Hepatocyte (in vitro differentiated cells): Measurements from ENCODE around the gene KCTD7. TPM values are rescaled to one million over a fixed set of nuclear protein-coding genes. Genes with fewer than 3 reads are reported as not detected.
A peak's percentile ranks its signal among the peaks of the same experiment; 100 is the strongest.
"Not testable (repeated sequence)": the region's sequence is repeated elsewhere in the genome, so short reads cannot be mapped to it uniquely, and the experiment has no call there.

ENCODE experiments used
- DNase-seq: peaks from one replicate; pipeline ENCODE4 v3.0.0-alpha.2; 2016; ENCODE audit warnings: low spot score
- H2AFZ ChIP-seq: fragments of 200-600 bp; sonication (generic); 2 replicates; pipeline ENCODE4 v1.6.0; 2016; ENCODE audit warnings: antibody characterized with exemption, mild to moderate bottlenecking
- H3K27ac ChIP-seq: fragments of 200-600 bp; sonication (generic); 2 replicates; pipeline ENCODE4 v1.5.1; 2016; ENCODE audit warnings: mild to moderate bottlenecking
- H3K27me3 ChIP-seq: fragments of 200-600 bp; sonication (generic); 2 replicates; pipeline ENCODE4 v1.6.1; 2016
- H3K36me3 ChIP-seq: fragments of 200-600 bp; sonication (generic); replicated peaks from 2 replicates; pipeline ENCODE4 v1.5.1; 2016; ENCODE audit warnings: low read depth; ENCODE audit not compliant: insufficient read depth
- H3K4me1 ChIP-seq: fragments of 200-600 bp; sonication (generic); 2 replicates; pipeline ENCODE4 v1.5.1; 2016; ENCODE audit warnings: mild to moderate bottlenecking, moderate library complexity; ENCODE audit not compliant: insufficient read depth
- H3K4me2 ChIP-seq: fragments of 200-600 bp; sonication (generic); 2 replicates; pipeline ENCODE4 v1.6.0; 2016
- H3K4me3 ChIP-seq: fragments of 200-600 bp; sonication (generic); 2 replicates; pipeline ENCODE4 v1.5.1; 2016; ENCODE audit warnings: mild to moderate bottlenecking
- H3K79me2 ChIP-seq: fragments of 200-600 bp; sonication (generic); 2 replicates; pipeline ENCODE4 v1.6.0; 2017; ENCODE audit warnings: mild to moderate bottlenecking
- H3K9me2 ChIP-seq: fragments of 200-600 bp; sonication (generic); replicated peaks from 2 replicates; pipeline ENCODE4 v1.6.0; 2017; ENCODE audit warnings: mild to moderate bottlenecking; ENCODE audit not compliant: insufficient read depth
- H3K9me3 ChIP-seq: fragments of 200-600 bp; sonication (generic); 2 replicates; pipeline ENCODE4 v1.5.1; 2016; ENCODE audit warnings: low read depth, mild to moderate bottlenecking
- H4K20me1 ChIP-seq: fragments of 200-600 bp; sonication (generic); 2 replicates; pipeline ENCODE4 v1.6.0; 2016; ENCODE audit warnings: mild to moderate bottlenecking; ENCODE audit not compliant: insufficient read depth, poor library complexity, severe bottlenecking
- CTCF ChIP-seq: fragments of 200-600 bp; sonication (generic); IDR thresholded peaks from 2 replicates; pipeline ENCODE4 v1.5.1; 2016; ENCODE audit warnings: antibody characterized with exemption, mild to moderate bottlenecking; ENCODE audit not compliant: poor library complexity
- EZH2 ChIP-seq: fragments of 200-600 bp; sonication (generic); IDR thresholded peaks from 2 replicates; pipeline ENCODE4 v1.6.1; 2016; ENCODE audit warnings: antibody characterized with exemption, mild to moderate bottlenecking, borderline replicate concordance
- EZH2phosphoT487 ChIP-seq: fragments of 200-600 bp; sonication (generic); IDR thresholded peaks from one replicate; pipeline ENCODE4 v1.6.1; 2018; ENCODE audit warnings: antibody characterized with exemption, mild to moderate bottlenecking, low read depth, moderate library complexity; ENCODE audit not compliant: unreplicated experiment, severe bottlenecking
- WGBS: methylation state at CpG from one replicate; pipeline ENCODE4 v1.1.6; 2016; ENCODE audit warnings: low lambda C conversion rate; ENCODE audit errors: missing lambda C conversion rate; 5-methylcytosine and 5-hydroxymethylcytosine counted together
- polyA plus RNA-seq: library from polyadenylated mRNA; unstranded; fragments of >200 nt; fragmentation: Nextera tagmentation; extraction: Ambion mirVana; gene quantifications from 2 replicates; pipeline ENCODE4 v1.2.1, GENCODE V29; 2016
- total RNA-seq: library from RNA; depleted of rRNA; stranded (reverse); fragments of >200 nt; gene quantifications from 2 replicates; pipeline ENCODE4 v1.2.3, GENCODE V29; 2014

Gene KCTD7
- total and polyA plus RNA-seq, 2 experiments from 2014 or later: 7.2 to 9.4 TPM

GRCh38 chr7:66630531-66630930 is 1.9 kb downstream of the KCTD7 start:
- H3K4me3 ChIP-seq: no peak overlapping the region
- H3K79me2 ChIP-seq: peaks cover 21% of the 10 kb centered on the region
- DNase-seq: no peak
- TF ChIP-seq CTCF (no peak), EZH2 (no peak), EZH2phosphoT487 (no peak)
- H3K9me3 ChIP-seq: no peaks in the 10 kb centered on the region
- no peaks in the 10 kb centered on the region for H3K36me3 ChIP-seq
- no peaks in the 10 kb centered on the region for H3K9me2 ChIP-seq
- 96% methylated on average over 1 of the region's 1 CpG for WGBS
- H3K4me2 ChIP-seq: no peak overlapping the region
- H4K20me1 ChIP-seq: no peaks in the 10 kb centered on the region
- H3K27me3 ChIP-seq: no peaks in the 10 kb centered on the region
- H3K4me1 ChIP-seq: peaks cover 14% of the 10 kb centered on the region
- H2AFZ ChIP-seq: no peak overlapping the region
- no peak overlapping the region for H3K27ac ChIP-seq

- H3K27ac ChIP-seq: no peak overlapping the region
- no peak overlapping the region for H3K4me3 ChIP-seq
- 92% methylated on average over 6 of the region's 6 CpGs for WGBS
- no peak for DNase-seq
- peaks cover 21% of the 10 kb centered on the region for H3K79me2 ChIP-seq
- no peaks in the 10 kb centered on the region for H3K9me2 ChIP-seq
- H3K36me3 ChIP-seq: no peaks in the 10 kb centered on the region
- no peaks in the 10 kb centered on the region for H4K20me1 ChIP-seq
- H3K27me3 ChIP-seq: no peaks in the 10 kb centered on the region
- no peak overlapping the region for H2AFZ ChIP-seq
- H3K4me1 ChIP-seq: peaks cover 14% of the 10 kb centered on the region
- no peaks in the 10 kb centered on the region for H3K9me3 ChIP-seq
- TF ChIP-seq CTCF: no peak
- no peak overlapping the region for H3K4me2 ChIP-seq
Observed at GRCh38 chr7:66631471-66631870, 2.8 kb downstream of the KCTD7 start.

GRCh38 chr7:66634816-66635215 is 6.1 kb downstream of the KCTD7 start:
- Histone ChIP-seq H3K4me1 (peaks cover 7% of the 10 kb centered on the region), H3K27ac (peak overlapping the region; percentile 54), H3K9me2 (no peaks in the 10 kb centered on the region), H3K4me2 (no peak overlapping the region), H4K20me1 (no peaks in the 10 kb centered on the region), H3K27me3 (no peaks in the 10 kb centered on the region), H3K4me3 (no peak overlapping the region), H3K9me3 (no peaks in the 10 kb centered on the region), H2AFZ (no peak overlapping the region), H3K36me3 (no peaks in the 10 kb centered on the region), H3K79me2 (peaks cover 14% of the 10 kb centered on the region)
- no peak for DNase-seq
- TF ChIP-seq EZH2phosphoT487 (no peak), CTCF (no peak), EZH2 (no peak)
- WGBS: 93% methylated on average over 4 of the region's 4 CpGs

GRCh38 chr7:66635322-66635981 is 6.8 kb downstream of the KCTD7 start:
- not testable (repeated sequence) for H3K27me3 ChIP-seq, H4K20me1 ChIP-seq, H3K4me2 ChIP-seq, H3K9me3 ChIP-seq, H2AFZ ChIP-seq, H3K79me2 ChIP-seq, H3K4me3 ChIP-seq, DNase-seq, H3K9me2 ChIP-seq, H3K36me3 ChIP-seq
- Histone ChIP-seq H3K4me1 (peaks cover 12% of the 10 kb centered on the region), H3K27ac (peak overlapping the region; percentile 86)
- WGBS: 64% methylated on average over 3 of the region's 4 CpGs

- not testable (repeated sequence) for H3K79me2 ChIP-seq, H3K9me3 ChIP-seq, H3K27me3 ChIP-seq, H3K9me2 ChIP-seq, H4K20me1 ChIP-seq, H2AFZ ChIP-seq, H3K4me3 ChIP-seq, H3K36me3 ChIP-seq
- peak; percentile 78 for DNase-seq
- H3K4me2 ChIP-seq: peak overlapping the region; percentile 14
- WGBS: 50% methylated on average over 8 of the region's 9 CpGs
- H3K27ac ChIP-seq: peak overlapping the region; percentile 86
- peaks cover 16% of the 10 kb centered on the region for H3K4me1 ChIP-seq
Observed at GRCh38 chr7:66635982-66636546, 7.4 kb downstream of the KCTD7 start.
